Heart left ventricle (tissue), 16 donors: Measurements from ENCODE around the gene FBXW7. TPM values are rescaled to one million over a fixed set of nuclear protein-coding genes. Genes with fewer than 3 reads are reported as not detected.

Experiments used
- ATAC-seq, 4 donors: fragments of 200-7000 bp; cut with Tn5 transposase; one replicate each; pipeline ENCODE4 v1.9.1; 2020 to 2022; ENCODE audit warnings: moderate library complexity in 4 of 4, mild to moderate bottlenecking in 3 of 4, moderate number of reproducible peaks in 1 of 4
- DNase-seq, 5 donors: peaks; one replicate each; pipeline ENCODE4 v3.0.0-alpha.2; 2020
- H3K27ac ChIP-seq, 12 donors: fragments of 200-600 bp; sonication (generic) in 4 of 12; one replicate each; pipeline versions ENCODE4 v1.5.0 to v1.8.0; 2016 to 2022; ENCODE audit warnings: mild to moderate bottlenecking in 2 of 12
- H3K27me3 ChIP-seq, 9 donors: fragments of 200-600 bp; sonication (generic) in 2 of 9; one replicate each; pipeline versions ENCODE4 v1.5.1 to v1.8.0; 2016 to 2022; ENCODE audit warnings: mild to moderate bottlenecking in 3 of 9
- H3K36me3 ChIP-seq, 9 donors: fragments of 200-600 bp; sonication (generic) in 2 of 9; one replicate each; pipeline versions ENCODE4 v1.5.0 to v1.8.0; 2018 to 2022; ENCODE audit warnings: mild to moderate bottlenecking in 2 of 9
- H3K4me1 ChIP-seq, 12 donors: fragments of 200-600 bp; sonication (generic) in 4 of 12; one replicate each; pipeline versions ENCODE4 v1.5.0 to v1.8.0; 2016 to 2022; ENCODE audit warnings: mild to moderate bottlenecking in 3 of 12
- H3K4me3 ChIP-seq, 12 donors: fragments of 200-600 bp; sonication (generic) in 4 of 12; one replicate each; pipeline versions ENCODE4 v1.5.0 to v1.8.0; 2017 to 2022; ENCODE audit warnings: mild to moderate bottlenecking in 9 of 12, moderate library complexity in 4 of 12
- H3K9me3 ChIP-seq, 12 donors: fragments of 200-600 bp; sonication (generic) in 4 of 12; one replicate each; pipeline versions ENCODE4 v1.5.0 to v1.8.0; 2016 to 2022; ENCODE audit warnings: mild to moderate bottlenecking in 1 of 12
- CTCF ChIP-seq, 12 donors: fragments of 200-600 bp; sonication (generic) in 4 of 12; IDR thresholded peaks; one replicate each; pipeline versions ENCODE4 v1.5.0 to v1.8.0; 2018 to 2022; ENCODE audit warnings: antibody characterized with exemption in 12 of 12, mild to moderate bottlenecking in 5 of 12
- POLR2A ChIP-seq, 2 donors: fragments of 450-650 bp; IDR thresholded peaks; one replicate each; pipeline ENCODE4 v1.6.1; 2017; ENCODE audit warnings: antibody characterized with exemption in 2 of 2, mild to moderate bottlenecking in 2 of 2, moderate library complexity in 2 of 2
- WGBS, 4 donors: extraction: QIAGEN DNeasy Blood & Tissue Kit in 2 of 4; methylation state at CpG; one replicate each; pipeline versions ENCODE4 v1.1.5 to v1.1.7; 2013 to 2018; 5-methylcytosine and 5-hydroxymethylcytosine counted together
- intact Hi-C, 10 donors: fragments of 100-400 bp; cut with DNase I; formaldehyde crosslinking; loops; one replicate each; pipeline versions ENCODE4 v1.11.1 to v1.14.2; 2022
- polyA plus RNA-seq, 2 donors: library from polyadenylated mRNA; stranded (reverse); fragments of 200-250 nt; gene quantifications; one replicate each; pipeline ENCODE4 v1.2.3, GENCODE V29; 2013
- total RNA-seq, 9 donors: library from RNA; depleted of rRNA in 2 of 9; stranded (reverse); fragments of >200 nt in 2 of 9; fragmentation: NEBNext Ultra II Directional in 3 of 9; extraction: Animal tissue kit (Norgen Biotek cat#: 25700) in 3 of 9; gene quantifications; one replicate each; pipeline versions ENCODE4 v1.1.0 to v1.2.4, GENCODE V29; 2016 to 2023
- donor health status: ischemic (EF 13 %, LVEDD 7.1; RV severe dilation, severe dysfunction).
- donor health status: healthy with polysubstance abuse.
- donor health status: DM: no; HTN: yes; CAD: no.
- donor health status: DM: no; HTN: no; CAD: no.
- donor health status: ischemic (EF 25% LVEDD 6.9; RV normal size, moderate dysfunction).
- donor health status: ischemic (EF 25% LVEDD 5.7; RV mildly dilated, moderate dysfunction).
- donor health status: healthy.
- donor health status: DM: yes; HTN: yes; CAD: no.
- donor health status: ischemic (EF 35%, LVEDD 5.7; RV mildly dilated, moderate dysfunction).
- donor health status: nonischemic (EF 11% LVEDD 7.7; RV severe dilation, severe dysfunction).
- donor health status: DM: yes; HTN: yes; CAD: no.
- donor health status: PGD.
- donor health status: ischemic (EF 29% LVEDD 5.4; RV normal size, mild dysfunction).
- donor health status: nonischemic (EF 23%, LVEDD 6.1; RV moderate dilation, normal function).

The FBXW7 gene
- total and polyA plus RNA-seq, 11 donors = 20.6 to 74.1 (median 59.8) TPM

GRCh38 chr4:152419809-152420208 is 116.1 kb downstream of the FBXW7 start:
- Histone ChIP-seq H3K27ac (no peak overlapping the region), H3K4me1 (peaks cover 0 to 13% (median 0%) of the 10 kb centered on the region in 12 donors), H3K27me3 (no peaks in the 10 kb centered on the region), H3K4me3 (no peak overlapping the region), H3K9me3 (no peaks in the 10 kb centered on the region), H3K36me3 (no peaks in the 10 kb centered on the region)
- intact Hi-C loops = loop anchor here in 1 of 10 donors (10.0 kb wide), 1 partner anchor 315 kb away; no protein-coding TSS in a partner anchor
- no peak for DNase-seq
- no peak for TF ChIP-seq CTCF (IDR thresholded peaks at IDR 0.05)
- no peak for TF ChIP-seq POLR2A (IDR thresholded peaks at IDR 0.05)
- WGBS, 4 donors = 93 to 96% (median 95%) methylated on average over 2 of the region's 2 CpGs
- no peak for ATAC-seq

GRCh38 chr4:152417673-152418072 is 118.2 kb downstream of the FBXW7 start:
- no peak overlapping the region for H3K4me3 ChIP-seq
- no peaks in the 10 kb centered on the region for H3K9me3 ChIP-seq
- H3K36me3 ChIP-seq = no peaks in the 10 kb centered on the region
- intact Hi-C loops = loop anchor here in 1 of 10 donors (10.0 kb wide), 1 partner anchor 317 kb away; no protein-coding TSS in a partner anchor
- TF ChIP-seq CTCF (IDR thresholded peaks at IDR 0.05) (no peak), POLR2A (IDR thresholded peaks at IDR 0.05) (no peak)
- no peak for DNase-seq
- WGBS, 4 donors = 88 to 100% (median 96%) methylated on average over 2 of the region's 2 CpGs
- H3K4me1 ChIP-seq = no peaks in the 10 kb centered on the region
- no peak for ATAC-seq
- H3K27ac ChIP-seq = no peak overlapping the region
- no peaks in the 10 kb centered on the region for H3K27me3 ChIP-seq

DNA sequence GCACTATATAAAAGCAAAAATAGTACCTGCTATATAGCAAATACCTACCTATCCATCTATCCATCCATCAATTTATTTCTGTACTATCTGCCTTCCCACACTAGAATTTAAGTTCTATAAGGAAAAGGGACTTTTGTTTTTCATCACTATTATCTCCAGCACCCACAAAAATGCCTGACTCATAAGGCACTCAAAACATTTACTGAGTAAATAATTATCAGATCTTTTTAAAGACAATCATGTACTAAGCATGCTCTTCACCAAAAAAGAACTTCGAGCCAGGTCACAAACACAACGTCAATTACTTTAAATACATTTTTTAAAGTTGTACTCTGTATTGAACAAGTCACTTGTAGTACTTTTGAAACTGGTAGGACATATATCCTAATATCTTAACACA is 119.9 kb downstream of the FBXW7 start:
- H3K27ac ChIP-seq = no peak overlapping the region
- ATAC-seq (no peak), DNase-seq (no peak)
- no peak for TF ChIP-seq POLR2A (IDR thresholded peaks at IDR 0.05)
- TF ChIP-seq CTCF (IDR thresholded peaks at IDR 0.05) = no peak
- intact Hi-C loops = loop anchor here in 1 of 10 donors (10.0 kb wide), 1 partner anchor 319 kb away; no protein-coding TSS in a partner anchor
- H3K27me3 ChIP-seq = no peaks in the 10 kb centered on the region
- H3K4me3 ChIP-seq = no peak overlapping the region
- no peaks in the 10 kb centered on the region for H3K4me1 ChIP-seq
- no peaks in the 10 kb centered on the region for H3K9me3 ChIP-seq
- peaks cover 0 to 7% (median 0%) of the 10 kb centered on the region in 9 donors for H3K36me3 ChIP-seq
- WGBS, 4 donors = 86 to 95% (median 91%) methylated on average over 2 of the region's 2 CpGs

DNA sequence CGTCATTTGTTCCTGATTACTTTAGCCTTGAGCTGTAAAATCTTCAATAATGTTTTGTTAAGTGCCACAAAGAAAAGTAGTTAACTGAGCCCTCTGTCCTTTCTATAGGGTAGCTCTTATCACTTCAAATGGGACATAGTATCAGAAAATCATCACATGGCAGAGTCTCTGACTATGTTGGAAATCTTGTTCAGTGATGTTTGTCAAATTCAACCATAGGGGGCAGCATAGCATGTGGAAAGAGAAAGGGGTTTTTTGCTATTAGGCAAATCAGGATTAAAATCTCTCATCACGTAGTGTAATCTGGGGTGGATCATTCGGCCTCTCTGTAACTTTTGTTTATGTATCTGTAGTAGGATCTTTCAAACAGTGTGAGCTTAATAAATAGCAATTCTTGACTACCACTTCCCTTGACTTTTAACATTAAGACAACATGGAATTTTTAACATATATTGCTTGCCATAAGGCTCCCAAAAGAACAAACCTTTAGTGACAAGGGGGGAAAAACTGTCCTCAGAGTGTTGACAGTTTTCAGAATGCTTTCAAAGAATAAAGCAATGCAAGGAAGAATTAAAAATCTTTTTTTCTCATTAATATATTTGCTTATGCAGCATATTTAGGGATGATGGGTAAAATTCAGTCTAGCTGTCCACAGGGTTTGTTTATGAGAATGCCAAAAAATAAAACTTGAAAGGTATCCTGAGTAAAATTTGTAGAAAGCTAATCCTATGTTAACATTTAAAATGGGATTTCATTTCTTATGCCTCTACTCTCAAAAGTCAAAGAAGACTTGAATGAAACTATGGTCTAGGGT is 127.2 kb downstream of the FBXW7 start:
- H3K4me3 ChIP-seq = no peak overlapping the region
- WGBS, 4 donors = 65 to 84% (median 73%) methylated on average over 3 of the region's 3 CpGs
- peaks cover 0 to 7% (median 0%) of the 10 kb centered on the region in 9 donors for H3K36me3 ChIP-seq
- H3K4me1 ChIP-seq = no peaks in the 10 kb centered on the region
- no peaks in the 10 kb centered on the region for H3K9me3 ChIP-seq
- H3K27me3 ChIP-seq = no peaks in the 10 kb centered on the region
- DNase-seq = no peak
- H3K27ac ChIP-seq = no peak overlapping the region
- TF ChIP-seq POLR2A (IDR thresholded peaks at IDR 0.05) = no peak
- peak; percentile 27 to 63 (median 48) for TF ChIP-seq CTCF (IDR thresholded peaks at IDR 0.05)
- intact Hi-C loops = no loop called here
- ATAC-seq = no peak
